DOHH2 (cell line): ENCODE measurements around the gene CORO2B.
"Not testable (repeated sequence)": the region's sequence is repeated elsewhere in the genome, so short reads cannot be mapped to it uniquely, and the experiment has no call there.

Source experiments
- H3F3A ChIP-seq: fragments of 200-600 bp; sonication (generic), shearing (Covaris generic); 2 replicates; pipeline ENCODE4 v1.6.0; 2016; ENCODE audit warnings: antibody characterized with exemption, mild to moderate bottlenecking; ENCODE audit not compliant: control insufficient read depth, insufficient read depth
- H3K27ac ChIP-seq: fragments of 200-600 bp; sonication (generic); 2 replicates; pipeline ENCODE4 v1.5.1; 2014; ENCODE audit warnings: low read depth, mild to moderate bottlenecking, low read length, moderate library complexity
- H3K27me3 ChIP-seq: fragments of 200-600 bp; sonication (generic); 2 replicates; pipeline ENCODE4 v1.6.1; 2014; ENCODE audit warnings: mild to moderate bottlenecking, low read length, mixed read lengths; ENCODE audit not compliant: control insufficient read depth
- H3K36me3 ChIP-seq: fragments of 200-600 bp; sonication (generic); 2 replicates; pipeline ENCODE4 v1.6.1; 2014; ENCODE audit warnings: mild to moderate bottlenecking, low read length, moderate library complexity, mixed read lengths; ENCODE audit not compliant: control insufficient read depth
- H3K4me1 ChIP-seq: fragments of 200-600 bp; sonication (generic); 2 replicates; pipeline ENCODE4 v1.6.1; 2014; ENCODE audit warnings: mild to moderate bottlenecking, low read length, mixed read lengths; ENCODE audit not compliant: control insufficient read depth
- H3K4me2 ChIP-seq: fragments of 200-600 bp; sonication (generic); 2 replicates; pipeline ENCODE4 v1.6.0; 2014; ENCODE audit warnings: mild to moderate bottlenecking, low read length, moderate library complexity
- H3K4me3 ChIP-seq: fragments of 200-600 bp; sonication (generic); 2 replicates; pipeline ENCODE4 v1.5.1; 2014; ENCODE audit warnings: mild to moderate bottlenecking, low read length, mixed read lengths
- H3K79me2 ChIP-seq: fragments of 200-600 bp; sonication (generic); 2 replicates; pipeline ENCODE4 v1.6.1; 2014; ENCODE audit warnings: mild to moderate bottlenecking, low read length, mixed read lengths; ENCODE audit not compliant: control insufficient read depth
- H3K9me2 ChIP-seq: fragments of 200-600 bp; sonication (generic); replicated peaks from 2 replicates; pipeline ENCODE4 v1.6.1; 2014; ENCODE audit warnings: mild to moderate bottlenecking, low read length, mixed read lengths; ENCODE audit not compliant: control insufficient read depth
- H3K9me3 ChIP-seq: fragments of 200-600 bp; sonication (generic); 2 replicates; pipeline ENCODE4 v1.6.1; 2014; ENCODE audit warnings: antibody characterized with exemption, low read length, mixed read lengths; ENCODE audit not compliant: control insufficient read depth, insufficient read depth
- H4K20me1 ChIP-seq: fragments of 200-600 bp; sonication (generic); 2 replicates; pipeline ENCODE4 v1.6.0; 2014; ENCODE audit warnings: low read depth, mild to moderate bottlenecking, antibody characterized with exemption, low read length, moderate library complexity; ENCODE audit not compliant: control insufficient read depth, insufficient read depth
- CTCF ChIP-seq: fragments of 200-600 bp; sonication (generic); IDR thresholded peaks from one replicate; pipeline ENCODE4 v1.5.1; 2014; ENCODE audit warnings: antibody characterized with exemption, mild to moderate bottlenecking, low read depth, low read length; ENCODE audit not compliant: poor library complexity, severe bottlenecking
- EZH2phosphoT487 ChIP-seq: fragments of 200-600 bp; sonication (generic); IDR thresholded peaks from 2 replicates; pipeline ENCODE4 v1.6.1; 2017; ENCODE audit warnings: borderline replicate concordance, mild to moderate bottlenecking, antibody characterized with exemption, low read length, moderate library complexity, mixed read lengths

CORO2B gene

GRCh38 chr15:68646156-68646555 is 67.4 kb downstream of the CORO2B start:
- H3K4me1 ChIP-seq, result peaks cover 35% of the 10 kb centered on the region
- peaks cover 12% of the 10 kb centered on the region for H3K27me3 ChIP-seq
- H3K4me2 ChIP-seq, result no peak overlapping the region
- H3K9me2 ChIP-seq, result no peaks in the 10 kb centered on the region
- TF ChIP-seq CTCF, result no peak
- TF ChIP-seq EZH2phosphoT487, result no peak
- H3K4me3 ChIP-seq, result no peak overlapping the region
- H3K27ac ChIP-seq, result no peak overlapping the region
- H3K79me2 ChIP-seq, result no peaks in the 10 kb centered on the region
- no peaks in the 10 kb centered on the region for H3K36me3 ChIP-seq
- no peaks in the 10 kb centered on the region for H3K9me3 ChIP-seq
- H4K20me1 ChIP-seq, result no peaks in the 10 kb centered on the region
- H3F3A ChIP-seq, result no peaks in the 10 kb centered on the region

GRCh38 chr15:68646696-68647095 is 67.9 kb downstream of the CORO2B start:
- no peak overlapping the region for H3K4me3 ChIP-seq
- no peak for TF ChIP-seq EZH2phosphoT487
- no peak for TF ChIP-seq CTCF
- H3K79me2 ChIP-seq, result no peaks in the 10 kb centered on the region
- no peaks in the 10 kb centered on the region for H3K36me3 ChIP-seq
- H3F3A ChIP-seq, result no peaks in the 10 kb centered on the region
- peaks cover 17% of the 10 kb centered on the region for H3K27me3 ChIP-seq
- H3K9me3 ChIP-seq, result no peaks in the 10 kb centered on the region
- no peak overlapping the region for H3K27ac ChIP-seq
- H3K4me2 ChIP-seq, result no peak overlapping the region
- H4K20me1 ChIP-seq, result no peaks in the 10 kb centered on the region
- peaks cover 35% of the 10 kb centered on the region for H3K4me1 ChIP-seq
- no peaks in the 10 kb centered on the region for H3K9me2 ChIP-seq

- not testable (repeated sequence) for H3K4me3 ChIP-seq, H3K79me2 ChIP-seq, H3F3A ChIP-seq, H3K9me3 ChIP-seq, H3K4me2 ChIP-seq, H4K20me1 ChIP-seq, H3K9me2 ChIP-seq, H3K27ac ChIP-seq, H3K36me3 ChIP-seq
- peaks cover 35% of the 10 kb centered on the region for H3K4me1 ChIP-seq
- peaks cover 17% of the 10 kb centered on the region for H3K27me3 ChIP-seq
Observed at GRCh38 chr15:68647361-68647760, 68.6 kb downstream of the CORO2B start.

- Histone ChIP-seq H3K27ac (no peak overlapping the region), H4K20me1 (no peaks in the 10 kb centered on the region), H3F3A (no peaks in the 10 kb centered on the region), H3K36me3 (no peaks in the 10 kb centered on the region), H3K9me2 (no peaks in the 10 kb centered on the region), H3K79me2 (no peaks in the 10 kb centered on the region), H3K4me2 (no peak overlapping the region), H3K4me3 (no peak overlapping the region), H3K4me1 (peaks cover 30% of the 10 kb centered on the region), H3K27me3 (peaks cover 15% of the 10 kb centered on the region), H3K9me3 (no peaks in the 10 kb centered on the region)
- TF ChIP-seq EZH2phosphoT487 (no peak), CTCF (peak; percentile 96)
Observed at GRCh38 chr15:68650901-68651709, 72.3 kb downstream of the CORO2B start.
